ENCODE measurements around the gene BRIP1.

GRCh38 chr17:61687769-61688168 lies 175.6 kb downstream of the BRIP1 start:
- no peak for TF ChIP-seq POLR2AphosphoS5 (IDR thresholded peaks at IDR 0.05)
- no peak for TF ChIP-seq POLR2A (IDR thresholded peaks at IDR 0.05)
